ENCODE measurements around the gene MRPS34.

Gene MRPS34

DNA sequence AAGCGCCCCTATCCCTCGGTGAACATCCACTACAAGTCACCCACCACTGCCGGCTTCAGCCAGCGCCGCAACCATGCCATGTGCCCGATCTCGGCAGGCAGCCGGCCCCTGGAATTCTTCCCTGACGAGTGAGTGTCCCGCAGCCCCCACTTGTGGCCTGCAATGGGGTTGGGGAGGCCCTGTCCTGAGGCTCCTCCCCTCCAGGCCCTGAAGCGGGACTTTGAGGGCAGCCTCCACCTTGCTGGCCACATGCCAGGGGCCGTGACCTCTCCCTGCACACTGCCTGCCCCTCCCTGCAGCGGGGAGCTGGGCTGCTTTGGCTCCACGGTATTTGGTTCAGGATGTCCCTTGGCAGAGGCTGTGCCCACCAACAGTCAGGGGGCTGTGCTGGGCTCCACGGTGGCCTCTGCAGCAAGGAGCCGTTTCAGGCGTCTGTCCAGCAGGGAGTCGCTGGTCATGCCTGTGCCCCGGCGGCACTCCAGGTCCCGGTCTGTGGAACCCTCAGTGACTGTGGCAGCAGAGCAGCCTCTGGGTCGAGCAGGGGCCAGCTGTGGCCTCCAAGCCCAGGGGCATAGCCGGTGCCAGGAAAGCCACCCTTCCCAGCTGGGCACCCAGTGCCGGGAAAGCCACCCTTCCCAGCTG, 9.9 kb downstream of the MRPS34 start:
- no peaks in the 10 kb centered on the region for H3K4me1 ChIP-seq (ENCODE audit: control insufficient read depth, low read depth, low read length)
- no peak overlapping the region for H3K4me3 ChIP-seq (ENCODE audit: low read length)
- H3K18ac ChIP-seq (ENCODE audit: low read length) = no peak overlapping the region
- H3K23ac ChIP-seq (ENCODE audit: low read length) = no peak overlapping the region
- H3K4me2 ChIP-seq (ENCODE audit: low read length) = no peak overlapping the region
- no peaks in the 10 kb centered on the region for H3K79me1 ChIP-seq (ENCODE audit: low read length)
- H3K4ac ChIP-seq (ENCODE audit: low read depth, low read length) = no peak overlapping the region
- no CpG with 5 or more reads among the region's 24 CpGs for WGBS (ENCODE audit: extremely low coverage, insufficient coverage, low lambda C conversion rate)
- no peak overlapping the region for H2BK15ac ChIP-seq (replicated peaks; ENCODE audit: low read depth)
- no peaks in the 10 kb centered on the region for H3K79me2 ChIP-seq (ENCODE audit: control insufficient read depth, insufficient read depth, low read length)
- H2BK120ac ChIP-seq (ENCODE audit: low read depth, low read length) = no peak overlapping the region
- no peak overlapping the region for H3K56ac ChIP-seq (ENCODE audit: low read length)
- H3K27ac ChIP-seq (ENCODE audit: low read depth, low read length) = no peak overlapping the region
- no peaks in the 10 kb centered on the region for H3K27me3 ChIP-seq (ENCODE audit: insufficient read depth, low read length, poor library complexity)
- H4K5ac ChIP-seq (ENCODE audit: low read length) = no peak overlapping the region
- no peak overlapping the region for H2AK5ac ChIP-seq (ENCODE audit: low read length)
- H2BK5ac ChIP-seq (ENCODE audit: low read length) = no peak overlapping the region
- H3K36me3 ChIP-seq (ENCODE audit: control insufficient read depth, insufficient read depth, low read length) = no peaks in the 10 kb centered on the region
- H4K8ac ChIP-seq (ENCODE audit: low read depth, low read length) = no peak overlapping the region
- DNase-seq = no peak
- H3K9ac ChIP-seq (ENCODE audit: low read length) = no peak overlapping the region

DNA sequence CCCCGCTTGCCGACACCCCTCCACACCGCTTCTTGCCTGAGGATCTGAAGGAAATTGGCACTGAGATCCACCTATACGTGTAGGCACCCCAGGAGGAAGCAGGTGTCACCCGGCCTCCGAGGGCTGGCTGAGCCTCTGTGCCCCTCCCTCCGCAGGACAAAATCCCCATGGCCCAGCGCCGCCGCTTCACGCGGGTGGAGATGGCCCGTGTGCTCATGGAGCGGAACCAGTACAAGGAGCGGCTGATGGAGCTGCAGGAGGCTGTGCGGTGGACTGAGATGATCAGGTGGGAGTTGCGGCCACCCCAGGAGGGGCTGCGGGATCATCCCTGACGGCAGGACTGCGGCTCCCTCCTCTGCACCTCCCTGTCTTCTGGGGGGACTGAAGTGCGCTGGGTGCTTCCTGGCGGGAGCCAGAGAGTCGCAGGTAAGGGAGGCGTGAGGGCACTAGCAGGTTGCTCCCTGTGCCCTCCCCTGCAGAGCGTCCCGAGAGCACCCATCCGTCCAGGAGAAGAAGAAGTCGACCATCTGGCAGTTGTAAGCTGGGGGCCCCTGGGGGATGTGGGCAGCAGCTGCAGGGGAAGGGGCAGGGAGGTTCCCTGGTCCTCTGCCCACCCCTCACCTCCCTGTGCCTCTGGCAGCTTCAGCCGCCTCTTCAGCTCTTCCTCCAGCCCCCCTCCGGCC, 10.6 kb downstream of the MRPS34 start:
- no peak overlapping the region for H3K27ac ChIP-seq (ENCODE audit: low read depth, low read length)
- no peaks in the 10 kb centered on the region for H3K4me1 ChIP-seq (ENCODE audit: control insufficient read depth, low read depth, low read length)
- no peak overlapping the region for H3K18ac ChIP-seq (ENCODE audit: low read length)
- H3K56ac ChIP-seq (ENCODE audit: low read length) = no peak overlapping the region
- H2BK15ac ChIP-seq (replicated peaks; ENCODE audit: low read depth) = no peak overlapping the region
- no peak overlapping the region for H4K8ac ChIP-seq (ENCODE audit: low read depth, low read length)
- H3K36me3 ChIP-seq (ENCODE audit: control insufficient read depth, insufficient read depth, low read length) = no peaks in the 10 kb centered on the region
- H3K4me3 ChIP-seq (ENCODE audit: low read length) = no peak overlapping the region
- H3K4me2 ChIP-seq (ENCODE audit: low read length) = no peak overlapping the region
- no peak for DNase-seq
- no peak overlapping the region for H3K23ac ChIP-seq (ENCODE audit: low read length)
- no peak overlapping the region for H2BK120ac ChIP-seq (ENCODE audit: low read depth, low read length)
- no peaks in the 10 kb centered on the region for H3K79me2 ChIP-seq (ENCODE audit: control insufficient read depth, insufficient read depth, low read length)
- no peak overlapping the region for H4K5ac ChIP-seq (ENCODE audit: low read length)
- no peak overlapping the region for H2AK5ac ChIP-seq (ENCODE audit: low read length)
- no peak overlapping the region for H3K9ac ChIP-seq (ENCODE audit: low read length)
- H3K4ac ChIP-seq (ENCODE audit: low read depth, low read length) = no peak overlapping the region
- no peaks in the 10 kb centered on the region for H3K27me3 ChIP-seq (ENCODE audit: insufficient read depth, low read length, poor library complexity)
- no CpG with 5 or more reads among the region's 30 CpGs for WGBS (ENCODE audit: extremely low coverage, insufficient coverage, low lambda C conversion rate)
- no peak overlapping the region for H2BK5ac ChIP-seq (ENCODE audit: low read length)
- H3K79me1 ChIP-seq (ENCODE audit: low read length) = no peaks in the 10 kb centered on the region

DNA sequence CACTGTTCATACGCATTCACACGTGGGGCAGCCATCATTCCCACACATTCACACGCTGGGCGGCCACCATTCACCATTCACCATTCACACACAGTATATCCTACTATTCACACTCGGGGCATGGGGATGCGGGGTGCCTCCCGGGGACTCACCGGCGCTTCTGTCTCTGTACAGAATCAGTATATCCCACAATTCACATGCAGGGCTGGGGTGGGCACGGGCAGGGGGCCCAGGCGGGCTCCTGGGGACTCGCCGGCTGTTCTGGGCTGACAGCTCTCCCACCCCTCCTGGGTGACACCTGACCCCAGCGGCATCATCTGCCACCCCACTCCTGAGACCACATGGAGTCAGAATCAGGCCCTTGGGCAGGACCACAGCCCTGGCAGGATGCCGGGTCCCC, 11.2 kb downstream of the MRPS34 start:
- H4K5ac ChIP-seq (ENCODE audit: low read length) = no peak overlapping the region
- no peaks in the 10 kb centered on the region for H3K36me3 ChIP-seq (ENCODE audit: control insufficient read depth, insufficient read depth, low read length)
- H3K27me3 ChIP-seq (ENCODE audit: insufficient read depth, low read length, poor library complexity) = no peaks in the 10 kb centered on the region
- WGBS (ENCODE audit: extremely low coverage, insufficient coverage, low lambda C conversion rate) = no CpG with 5 or more reads among the region's 15 CpGs
- H3K4me3 ChIP-seq (ENCODE audit: low read length) = no peak overlapping the region
- no peak overlapping the region for H3K9ac ChIP-seq (ENCODE audit: low read length)
- no peaks in the 10 kb centered on the region for H3K79me2 ChIP-seq (ENCODE audit: control insufficient read depth, insufficient read depth, low read length)
- H2AK5ac ChIP-seq (ENCODE audit: low read length) = no peak overlapping the region
- H4K8ac ChIP-seq (ENCODE audit: low read depth, low read length) = no peak overlapping the region
- H3K27ac ChIP-seq (ENCODE audit: low read depth, low read length) = no peak overlapping the region
- H3K4me2 ChIP-seq (ENCODE audit: low read length) = no peak overlapping the region
- no peak overlapping the region for H2BK5ac ChIP-seq (ENCODE audit: low read length)
- H3K23ac ChIP-seq (ENCODE audit: low read length) = no peak overlapping the region
- no peaks in the 10 kb centered on the region for H3K4me1 ChIP-seq (ENCODE audit: control insufficient read depth, low read depth, low read length)
- no peak overlapping the region for H3K56ac ChIP-seq (ENCODE audit: low read length)
- no peak overlapping the region for H2BK15ac ChIP-seq (replicated peaks; ENCODE audit: low read depth)
- H3K4ac ChIP-seq (ENCODE audit: low read depth, low read length) = no peak overlapping the region
- H3K18ac ChIP-seq (ENCODE audit: low read length) = no peak overlapping the region
- H2BK120ac ChIP-seq (ENCODE audit: low read depth, low read length) = no peak overlapping the region
- H3K79me1 ChIP-seq (ENCODE audit: low read length) = no peaks in the 10 kb centered on the region
- no peak for DNase-seq

DNA sequence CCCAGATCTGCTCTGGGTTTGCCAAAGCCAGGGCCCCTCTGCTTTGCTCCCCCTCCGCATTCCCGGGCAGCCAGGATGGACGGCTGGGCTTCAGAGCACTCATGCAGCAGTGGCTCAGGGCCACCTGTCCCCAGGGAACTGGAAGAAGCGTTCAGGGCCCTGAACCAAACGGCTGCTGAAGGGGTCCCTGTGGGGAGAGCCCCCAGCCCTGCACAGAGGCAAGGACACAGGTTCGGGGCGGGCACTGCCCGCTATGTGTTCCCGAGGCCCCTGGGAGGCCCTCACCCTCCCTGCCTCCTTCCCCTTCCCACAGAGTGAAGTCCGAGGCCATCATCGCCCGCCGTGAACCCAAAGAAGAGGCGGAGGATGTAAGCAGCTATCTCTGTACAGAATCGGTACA, 12.0 kb downstream of the MRPS34 start:
- no CpG with 5 or more reads among the region's 15 CpGs for WGBS (ENCODE audit: extremely low coverage, insufficient coverage, low lambda C conversion rate)
- Histone ChIP-seq H2AK5ac (ENCODE audit: low read length) (no peak overlapping the region), H3K23ac (ENCODE audit: low read length) (no peak overlapping the region), H3K4me3 (ENCODE audit: low read length) (no peak overlapping the region), H2BK120ac (ENCODE audit: low read depth, low read length) (no peak overlapping the region), H3K18ac (ENCODE audit: low read length) (no peak overlapping the region), H3K56ac (ENCODE audit: low read length) (no peak overlapping the region), H3K4ac (ENCODE audit: low read depth, low read length) (no peak overlapping the region), H4K8ac (ENCODE audit: low read depth, low read length) (no peak overlapping the region), H3K4me2 (ENCODE audit: low read length) (no peak overlapping the region), H2BK15ac (replicated peaks; ENCODE audit: low read depth) (no peak overlapping the region), H3K27ac (ENCODE audit: low read depth, low read length) (no peak overlapping the region), H2BK5ac (ENCODE audit: low read length) (no peak overlapping the region), H3K79me2 (ENCODE audit: control insufficient read depth, insufficient read depth, low read length) (no peaks in the 10 kb centered on the region), H3K36me3 (ENCODE audit: control insufficient read depth, insufficient read depth, low read length) (no peaks in the 10 kb centered on the region), H3K27me3 (ENCODE audit: insufficient read depth, low read length, poor library complexity) (no peaks in the 10 kb centered on the region), H4K5ac (ENCODE audit: low read length) (no peak overlapping the region), H3K9ac (ENCODE audit: low read length) (no peak overlapping the region), H3K79me1 (ENCODE audit: low read length) (no peaks in the 10 kb centered on the region), H3K4me1 (ENCODE audit: control insufficient read depth, low read depth, low read length) (no peaks in the 10 kb centered on the region)
- DNase-seq = no peak

DNA sequence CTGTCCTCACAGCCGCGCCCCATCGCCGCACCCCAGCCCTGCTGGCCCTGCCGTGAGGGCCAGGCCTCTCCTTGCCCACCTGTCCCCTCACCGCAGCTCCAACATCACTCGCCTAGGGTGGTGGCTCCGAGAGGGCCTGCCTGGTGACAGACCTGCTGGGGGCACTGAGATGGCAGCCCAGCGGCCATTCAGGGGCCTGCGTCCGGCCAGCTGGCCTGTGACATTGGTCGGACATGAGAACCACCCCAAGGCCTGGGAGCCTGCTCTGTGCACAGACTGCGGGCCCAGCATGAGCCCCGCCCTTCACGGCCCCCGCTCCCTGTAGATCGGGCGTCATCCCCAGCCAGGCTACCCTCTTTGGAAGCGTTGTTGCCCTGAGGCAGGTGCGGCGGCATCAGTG, 13.4 kb downstream of the MRPS34 start:
- no peaks in the 10 kb centered on the region for H3K36me3 ChIP-seq (ENCODE audit: control insufficient read depth, insufficient read depth, low read length)

DNA sequence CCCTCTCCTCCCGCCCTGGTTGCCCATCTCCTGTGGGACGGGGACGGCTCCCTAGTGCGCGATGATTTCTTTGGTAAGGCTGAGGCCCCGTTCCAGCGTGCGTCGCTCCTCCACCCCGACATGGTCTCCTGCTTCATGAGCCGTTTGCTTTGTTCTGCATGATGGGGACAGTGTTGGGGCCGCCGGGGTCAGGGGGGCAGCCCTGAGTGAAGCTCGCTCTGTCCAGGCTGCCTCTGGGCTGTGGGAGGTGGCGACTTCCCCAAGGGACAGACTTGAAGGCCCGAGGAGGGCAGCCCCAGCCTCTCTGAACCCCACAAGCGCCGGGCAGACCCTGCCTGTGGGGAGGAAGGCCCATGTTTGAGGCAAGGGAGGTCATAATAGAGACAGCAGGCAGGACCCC, 14.0 kb downstream of the MRPS34 start:
- no peak overlapping the region for H3K4me3 ChIP-seq (ENCODE audit: low read length)
- no peaks in the 10 kb centered on the region for H3K79me1 ChIP-seq (ENCODE audit: low read length)
- no peak overlapping the region for H4K5ac ChIP-seq (ENCODE audit: low read length)
- no peak overlapping the region for H3K27ac ChIP-seq (ENCODE audit: low read depth, low read length)
- H2AK5ac ChIP-seq (ENCODE audit: low read length) = no peak overlapping the region
- H3K27me3 ChIP-seq (ENCODE audit: insufficient read depth, low read length, poor library complexity) = no peaks in the 10 kb centered on the region
- H2BK15ac ChIP-seq (replicated peaks; ENCODE audit: low read depth) = no peak overlapping the region
- H3K18ac ChIP-seq (ENCODE audit: low read length) = no peak overlapping the region
- DNase-seq = no peak
- no peak overlapping the region for H3K4ac ChIP-seq (ENCODE audit: low read depth, low read length)
- no peak overlapping the region for H3K9ac ChIP-seq (ENCODE audit: low read length)
- no peak overlapping the region for H4K8ac ChIP-seq (ENCODE audit: low read depth, low read length)
- no peaks in the 10 kb centered on the region for H3K4me1 ChIP-seq (ENCODE audit: control insufficient read depth, low read depth, low read length)
- no CpG with 5 or more reads among the region's 18 CpGs for WGBS (ENCODE audit: extremely low coverage, insufficient coverage, low lambda C conversion rate)
- no peak overlapping the region for H2BK120ac ChIP-seq (ENCODE audit: low read depth, low read length)
- H3K79me2 ChIP-seq (ENCODE audit: control insufficient read depth, insufficient read depth, low read length) = no peaks in the 10 kb centered on the region
- H3K23ac ChIP-seq (ENCODE audit: low read length) = no peak overlapping the region
- no peak overlapping the region for H2BK5ac ChIP-seq (ENCODE audit: low read length)
- no peak overlapping the region for H3K56ac ChIP-seq (ENCODE audit: low read length)
- H3K36me3 ChIP-seq (ENCODE audit: control insufficient read depth, insufficient read depth, low read length) = no peaks in the 10 kb centered on the region
- H3K4me2 ChIP-seq (ENCODE audit: low read length) = no peak overlapping the region

More for the DNA sequence above, 13.4 kb downstream of the MRPS34 start:
- H4K5ac ChIP-seq (ENCODE audit: low read length) = no peak overlapping the region
- H3K23ac ChIP-seq (ENCODE audit: low read length) = no peak overlapping the region
- no peak overlapping the region for H4K8ac ChIP-seq (ENCODE audit: low read depth, low read length)
- no peaks in the 10 kb centered on the region for H3K79me2 ChIP-seq (ENCODE audit: control insufficient read depth, insufficient read depth, low read length)
- no peak overlapping the region for H3K56ac ChIP-seq (ENCODE audit: low read length)
- no peak overlapping the region for H3K4me3 ChIP-seq (ENCODE audit: low read length)
- no peak overlapping the region for H2BK120ac ChIP-seq (ENCODE audit: low read depth, low read length)
- no peak overlapping the region for H3K4ac ChIP-seq (ENCODE audit: low read depth, low read length)
- H2AK5ac ChIP-seq (ENCODE audit: low read length) = no peak overlapping the region
- no peak overlapping the region for H3K9ac ChIP-seq (ENCODE audit: low read length)
- DNase-seq = no peak
- H3K27ac ChIP-seq (ENCODE audit: low read depth, low read length) = no peak overlapping the region
- no CpG with 5 or more reads among the region's 21 CpGs for WGBS (ENCODE audit: extremely low coverage, insufficient coverage, low lambda C conversion rate)
- no peaks in the 10 kb centered on the region for H3K4me1 ChIP-seq (ENCODE audit: control insufficient read depth, low read depth, low read length)
- no peak overlapping the region for H3K4me2 ChIP-seq (ENCODE audit: low read length)
- H3K18ac ChIP-seq (ENCODE audit: low read length) = no peak overlapping the region
- no peak overlapping the region for H2BK5ac ChIP-seq (ENCODE audit: low read length)
- H3K27me3 ChIP-seq (ENCODE audit: insufficient read depth, low read length, poor library complexity) = no peaks in the 10 kb centered on the region
- H2BK15ac ChIP-seq (replicated peaks; ENCODE audit: low read depth) = no peak overlapping the region
- no peaks in the 10 kb centered on the region for H3K79me1 ChIP-seq (ENCODE audit: low read length)
